ENCODE measurements around the gene GREM2.

Gene GREM2

GRCh38 chr1:240533154-240533780, 78.7 kb downstream of the GREM2 start:
- no peak for TF ChIP-seq CTCF (IDR thresholded peaks at IDR 0.05; ENCODE audit: insufficient read depth, low read length, missing control alignments)
- no peak overlapping the region for H3K4me3 ChIP-seq (ENCODE audit: low read depth, low read length)
- ChIA-PET POLR2A (no interaction called here), CTCF (interaction anchor here (0.6 kb wide), 1 partner anchor 22 kb away, joined by 3 read pairs; no protein-coding TSS in a partner anchor)
- no peak for DNase-seq (ENCODE audit: low read depth, low spot score)

- H3K4me3 ChIP-seq (ENCODE audit: low read depth, low read length) = no peak overlapping the region
- CTCF ChIA-PET = no interaction called here
- DNase-seq (ENCODE audit: low read depth, low spot score) = no peak
- no peak for TF ChIP-seq CTCF (IDR thresholded peaks at IDR 0.05; ENCODE audit: insufficient read depth, low read length, missing control alignments)
- POLR2A ChIA-PET = no interaction called here
These were observed 83.4 kb downstream of the GREM2 start for GRCh38 chr1:240528591-240528990.

GRCh38 chr1:240527086-240527485, 84.9 kb downstream of the GREM2 start:
- TF ChIP-seq CTCF (IDR thresholded peaks at IDR 0.05; ENCODE audit: insufficient read depth, low read length, missing control alignments) = no peak
- no peak for DNase-seq (ENCODE audit: low read depth, low spot score)
- H3K4me3 ChIP-seq (ENCODE audit: low read depth, low read length) = no peak overlapping the region
- POLR2A ChIA-PET = no interaction called here
- CTCF ChIA-PET = no interaction called here

GRCh38 chr1:240526312-240526711, 85.6 kb downstream of the GREM2 start:
- ChIA-PET CTCF (no interaction called here), POLR2A (no interaction called here)
- H3K4me3 ChIP-seq (ENCODE audit: low read depth, low read length) = no peak overlapping the region
- no peak for DNase-seq (ENCODE audit: low read depth, low spot score)
- no peak for TF ChIP-seq CTCF (IDR thresholded peaks at IDR 0.05; ENCODE audit: insufficient read depth, low read length, missing control alignments)

- no peak for DNase-seq (ENCODE audit: low read depth, low spot score)
- no peak for TF ChIP-seq CTCF (IDR thresholded peaks at IDR 0.05; ENCODE audit: insufficient read depth, low read length, missing control alignments)
- CTCF ChIA-PET = interaction anchor here (1.6 kb wide), 1 partner anchor 10 kb away, joined by 5 read pairs; no protein-coding TSS in a partner anchor
- POLR2A ChIA-PET = no interaction called here
- H3K4me3 ChIP-seq (ENCODE audit: low read depth, low read length) = no peak overlapping the region
These were observed 87.4 kb downstream of the GREM2 start for GRCh38 chr1:240524356-240525069.

- no peak overlapping the region for H3K4me3 ChIP-seq (ENCODE audit: low read depth, low read length)
- no peak for DNase-seq (ENCODE audit: low read depth, low spot score)
- ChIA-PET POLR2A (no interaction called here), CTCF (no interaction called here)
- TF ChIP-seq CTCF (IDR thresholded peaks at IDR 0.05; ENCODE audit: insufficient read depth, low read length, missing control alignments) = no peak
These were observed 89.7 kb downstream of the GREM2 start for GRCh38 chr1:240522122-240522822.

All from AG04449 (cell line).